NCI-H226 (cell line): ENCODE measurements around the gene PDHA2.
"Not testable (repeated sequence)": the region's sequence is repeated elsewhere in the genome, so short reads cannot be mapped to it uniquely, and the experiment has no call there.

Experiments
- DNase-seq: peaks from one replicate; pipeline ENCODE4 v3.0.0-alpha.2; 2015

PDHA2 gene

DNA sequence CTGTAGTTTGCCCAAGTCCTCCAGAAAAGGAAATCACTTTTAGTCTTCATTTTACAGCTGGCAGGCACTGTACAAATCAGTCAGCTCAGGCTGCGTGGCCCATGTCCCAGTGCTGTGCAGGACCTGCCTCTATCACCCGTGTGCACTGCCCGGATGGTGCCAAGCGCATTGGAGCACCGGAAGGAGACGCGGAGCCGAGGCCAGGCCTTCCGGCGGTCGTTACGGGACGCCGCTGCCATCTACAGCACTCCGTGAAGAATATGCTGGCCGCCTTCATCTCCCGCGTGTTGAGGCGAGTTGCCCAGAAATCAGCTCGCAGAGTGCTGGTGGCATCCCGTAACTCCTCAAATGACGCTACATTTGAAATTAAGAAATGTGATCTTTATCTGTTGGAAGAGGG lies at the start of gene PDHA2:
Gene PDHA2, plus strand, starts transcription at position 203 of the 400 bp plus-strand sequence. Its CDS starts 58 bp downstream, at position 261.
- no peak for DNase-seq

DNA sequence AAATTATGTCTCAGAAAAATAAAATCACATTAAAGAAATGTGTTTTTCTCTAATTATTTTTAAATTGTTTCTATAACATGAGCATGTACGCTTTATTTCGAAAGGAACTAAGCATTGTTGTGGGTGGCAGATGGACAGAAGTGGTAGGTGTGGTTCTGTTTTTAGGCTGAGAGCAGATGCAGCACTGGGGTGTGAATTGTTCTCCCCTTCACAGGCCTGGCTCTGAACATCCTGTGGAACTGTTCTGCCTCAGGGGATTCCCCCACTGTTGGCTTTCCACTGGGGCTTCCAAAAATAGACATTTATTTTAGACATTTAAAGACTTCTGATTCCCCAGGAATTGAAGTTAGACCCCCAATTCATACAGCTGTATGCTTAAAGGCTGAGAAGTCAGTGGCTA lies 41.9 kb upstream of the PDHA2 start:
- no peak for DNase-seq

DNA sequence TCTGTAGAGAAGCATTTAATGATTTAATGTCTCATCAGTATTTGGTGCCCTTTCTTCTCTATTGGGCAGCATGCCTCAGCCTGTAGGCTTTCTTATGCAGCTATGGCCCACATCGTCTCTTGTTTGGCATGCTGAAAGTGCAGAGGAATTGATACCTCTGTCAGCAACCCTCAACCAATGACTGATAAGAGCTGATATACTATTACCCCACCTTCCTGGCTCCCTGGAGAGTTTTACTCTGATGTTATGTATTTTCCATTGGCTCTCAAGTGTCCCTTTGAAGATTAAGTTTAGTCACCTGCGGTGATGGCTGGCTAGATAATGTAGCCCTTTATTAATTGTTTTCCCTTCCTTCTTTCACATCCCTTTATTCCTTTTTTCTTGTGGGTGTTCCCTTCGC lies 41.2 kb upstream of the PDHA2 start:
- DNase-seq: no peak

DNA sequence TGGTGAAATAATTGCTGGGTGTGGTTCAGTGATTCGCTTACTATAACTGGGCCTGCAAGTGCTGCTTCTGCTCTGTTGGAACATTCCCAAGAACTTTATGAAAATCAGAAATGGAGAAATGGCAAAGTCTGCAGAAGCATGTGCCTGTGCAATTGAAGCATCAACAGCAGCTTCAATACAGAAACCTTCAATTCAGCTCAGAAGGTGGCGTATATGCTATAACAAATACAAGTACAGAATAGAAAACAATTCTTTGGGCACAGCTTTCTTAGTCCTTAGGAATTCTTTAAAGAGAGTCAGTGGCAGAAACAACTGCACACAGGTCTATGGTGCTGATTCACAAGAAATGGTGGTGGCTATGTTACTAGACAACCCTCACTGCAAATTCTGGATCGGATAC lies 18.0 kb upstream of the PDHA2 start:
- DNase-seq: no peak

DNA sequence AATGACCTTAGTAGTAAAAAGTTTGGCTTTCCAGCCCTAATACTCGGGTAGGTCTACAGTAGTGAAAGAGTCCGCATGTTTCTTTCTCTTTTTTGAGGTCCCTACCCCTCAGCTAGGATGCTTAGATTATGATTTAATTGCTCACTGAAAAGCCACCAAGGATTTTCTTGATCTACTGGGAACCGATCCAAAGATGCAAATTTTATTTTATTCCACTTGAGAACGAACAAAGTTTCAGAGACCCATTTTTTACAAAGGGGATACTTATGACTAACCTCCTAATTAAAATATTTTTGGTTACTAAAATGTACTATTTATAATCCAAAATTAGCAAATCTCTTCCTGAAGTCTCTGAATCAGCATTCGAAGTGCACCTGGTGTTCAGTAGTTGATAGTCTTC lies 14.3 kb upstream of the PDHA2 start:
- DNase-seq: no peak

DNA sequence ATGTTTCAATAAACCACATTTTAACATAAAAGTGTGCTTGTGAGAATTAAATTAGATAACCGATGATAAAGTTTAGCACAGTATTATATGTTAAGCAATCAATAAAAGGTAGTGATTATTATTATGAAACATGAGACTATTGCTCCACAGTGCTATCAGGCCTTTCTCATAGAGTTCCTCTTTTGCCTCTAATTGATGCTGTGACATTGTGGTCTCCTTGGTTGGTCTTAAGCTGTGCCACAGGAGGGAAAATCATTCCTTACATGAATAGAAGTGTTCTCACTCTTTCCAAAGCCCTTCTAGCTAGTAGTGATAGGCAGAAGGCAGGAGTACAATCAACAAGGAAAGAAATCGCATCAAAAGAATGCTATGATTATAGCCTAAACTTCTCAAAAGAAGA lies 9.2 kb upstream of the PDHA2 start:
- no peak for DNase-seq

DNA sequence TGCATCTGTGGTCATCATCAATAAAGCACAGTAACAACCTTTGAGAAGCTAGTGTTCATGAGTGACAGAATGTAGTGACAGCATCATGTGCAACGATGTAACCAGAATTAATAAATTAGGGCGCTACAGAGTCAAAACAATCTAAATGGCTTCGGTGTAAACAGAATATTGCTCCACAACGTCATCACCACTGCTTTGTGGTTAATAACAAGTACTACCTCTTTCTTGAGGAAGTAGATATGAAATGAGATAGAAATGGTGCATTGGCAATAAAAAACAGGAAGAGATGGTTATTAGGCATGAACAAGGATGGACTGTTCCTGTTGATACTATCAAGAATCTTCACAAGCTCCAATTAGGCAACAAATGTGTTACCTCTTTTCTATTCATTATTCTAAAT lies 8.7 kb upstream of the PDHA2 start:
- no peak for DNase-seq

DNA sequence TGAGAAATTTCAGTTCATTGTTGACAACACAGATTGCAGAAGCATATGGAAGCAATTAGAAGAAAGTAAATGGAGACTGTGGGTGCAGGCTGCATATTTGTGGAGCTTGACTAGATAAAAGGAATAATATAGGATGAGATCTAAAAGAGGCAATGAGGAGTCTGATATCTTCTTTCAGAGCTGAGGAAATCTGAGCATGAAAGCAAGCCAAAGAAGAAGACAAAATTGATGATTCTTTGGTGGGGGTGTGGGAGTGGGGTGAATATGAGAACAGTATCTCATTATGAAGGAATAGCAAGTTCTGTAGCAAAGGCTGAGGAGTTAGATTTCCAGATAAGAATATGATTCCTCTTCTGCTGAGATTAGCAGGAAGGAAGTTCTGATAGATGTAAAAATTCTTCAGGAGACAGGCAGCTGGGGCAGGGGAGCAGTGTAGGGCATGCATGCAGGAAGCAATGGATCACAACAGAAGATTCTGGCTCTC lies 6.1 kb upstream of the PDHA2 start:
- DNase-seq: no peak

DNA sequence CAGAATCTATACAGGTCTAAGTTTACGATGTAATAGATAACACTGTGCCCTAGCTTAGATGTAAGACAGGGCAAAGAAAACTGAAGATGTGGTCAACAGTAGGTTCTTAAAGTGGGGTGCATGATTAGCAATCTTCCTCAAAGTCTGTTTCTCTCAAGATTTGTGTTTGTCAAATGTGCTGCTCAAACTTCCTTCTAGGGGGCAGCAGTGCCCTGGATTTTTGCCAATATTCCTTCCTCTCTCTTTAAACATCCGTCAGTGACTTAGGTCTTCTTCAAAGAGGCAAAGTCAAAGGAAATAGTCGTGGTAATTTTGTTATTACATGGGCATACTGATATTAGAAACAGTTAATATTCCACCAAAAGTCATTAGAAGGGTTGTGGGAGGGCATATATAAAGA lies 4.2 kb upstream of the PDHA2 start:
- no peak for DNase-seq

DNA sequence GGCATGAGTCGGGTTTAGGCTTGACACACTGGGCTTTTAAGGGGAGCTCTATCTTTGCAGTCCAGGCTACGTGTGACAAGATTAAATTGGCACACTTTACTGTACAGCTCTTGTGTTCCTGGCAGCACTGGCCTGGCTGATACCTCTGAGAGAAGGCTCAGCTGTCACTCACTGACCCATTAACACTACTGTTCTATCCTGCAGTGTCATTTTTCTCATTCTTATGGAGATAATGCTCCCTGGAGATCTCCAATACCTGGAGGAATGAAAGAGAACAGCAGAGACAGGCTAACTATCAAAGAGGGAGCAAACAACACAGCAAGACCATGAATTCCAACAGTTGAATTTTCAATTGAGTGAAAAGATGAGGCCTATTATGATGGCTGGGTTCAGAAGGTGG lies 1.7 kb upstream of the PDHA2 start:
- DNase-seq: no peak

DNA sequence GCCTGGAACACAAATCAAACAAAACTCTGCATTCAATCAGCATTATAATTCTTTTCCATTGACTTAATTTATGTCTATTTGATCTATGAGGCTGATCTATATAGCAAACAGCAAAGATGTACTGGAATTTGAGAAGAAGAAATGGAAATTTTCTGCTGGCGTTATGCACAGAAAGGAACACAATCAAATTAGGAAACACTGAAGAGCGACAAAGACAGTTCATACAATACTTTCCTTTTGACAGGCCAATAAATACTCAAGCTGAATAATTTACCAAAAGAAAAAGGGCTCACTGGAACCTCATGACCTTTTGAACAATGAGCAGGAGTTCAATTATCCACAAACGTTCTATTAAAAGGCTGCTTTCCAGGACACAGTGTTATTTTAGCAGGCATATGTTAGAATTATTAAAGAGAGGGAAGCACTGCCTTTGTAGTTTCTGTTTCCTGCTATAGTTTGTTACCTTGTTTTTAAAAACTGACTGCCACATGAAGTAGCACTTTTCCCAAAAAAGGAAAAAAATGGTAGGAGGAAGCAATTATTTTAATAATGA lies 8.1 kb downstream of the PDHA2 start:
- DNase-seq: no peak

DNA sequence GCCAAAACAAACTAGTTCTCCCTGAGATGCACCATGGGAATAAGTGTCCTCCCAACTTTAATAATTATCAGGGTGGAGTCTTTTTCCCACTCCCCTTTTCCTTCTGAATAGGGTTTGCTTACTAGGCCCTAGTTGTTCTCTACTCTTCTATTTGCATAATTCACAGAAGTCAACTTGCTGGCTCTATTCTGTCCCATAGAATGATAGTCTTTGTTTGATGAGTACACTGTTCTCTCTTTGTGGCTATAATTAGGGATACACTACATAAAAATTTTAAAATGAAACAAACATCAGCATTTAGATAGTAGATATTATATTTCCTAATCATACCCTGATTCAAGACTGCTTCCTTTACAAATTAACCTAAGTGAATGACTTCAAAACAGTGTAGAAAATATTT lies 10.3 kb downstream of the PDHA2 start:
- no peak for DNase-seq

DNA sequence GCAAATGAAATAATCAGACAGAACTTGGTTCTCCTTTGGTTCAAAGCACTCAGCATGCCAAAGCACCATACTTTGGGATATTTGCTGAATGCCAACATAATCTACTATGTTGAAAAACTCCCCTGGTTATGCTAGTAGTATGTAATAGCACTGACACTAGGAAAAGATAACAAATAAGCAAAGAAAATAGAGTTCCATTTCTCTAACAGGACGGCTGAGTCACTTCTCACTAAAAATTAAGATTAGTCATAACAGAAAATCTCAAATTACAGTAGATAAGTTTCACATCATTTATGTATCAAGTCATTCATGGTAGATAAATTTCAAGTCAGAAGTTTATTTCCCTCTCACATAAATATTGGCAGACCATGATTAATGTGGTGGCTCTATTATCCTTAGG lies 17.9 kb downstream of the PDHA2 start:
- peak; percentile 74 for DNase-seq

DNA sequence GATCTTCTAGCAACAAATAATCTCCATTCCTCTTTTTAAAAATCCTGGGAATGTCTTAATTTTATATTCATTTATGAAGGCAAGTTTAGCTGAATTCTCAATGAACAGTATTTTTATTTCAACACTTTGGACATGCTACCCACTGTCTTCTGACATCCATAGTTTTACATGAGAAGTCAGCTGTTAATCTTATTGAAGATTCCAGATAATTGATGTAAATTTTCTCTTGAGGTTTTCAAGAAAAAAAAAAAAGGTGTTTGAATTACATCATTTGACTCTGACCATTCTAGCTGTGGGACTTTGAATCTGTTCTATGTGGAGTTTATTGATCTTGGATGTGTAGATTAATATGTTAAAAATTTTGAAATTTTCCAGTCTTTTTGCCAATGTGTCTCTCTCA lies 28.0 kb downstream of the PDHA2 start:
- DNase-seq: peak; percentile 11

DNA sequence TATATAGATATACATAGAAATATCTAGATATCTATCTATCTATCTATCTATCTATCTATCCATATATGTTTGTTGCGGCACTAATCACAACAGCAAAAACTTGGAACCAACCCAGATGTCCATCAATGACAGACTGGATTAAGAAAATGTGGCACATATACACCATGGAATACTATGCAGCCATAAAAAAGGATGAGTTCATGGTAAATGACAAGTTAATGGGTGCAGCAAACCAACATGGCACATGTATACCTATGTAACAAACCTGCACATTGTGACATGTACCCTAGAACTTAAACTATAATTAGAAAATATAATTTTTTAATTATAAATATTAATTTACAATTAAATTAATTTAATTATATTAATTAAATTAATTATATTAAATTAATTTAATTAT lies 29.5 kb downstream of the PDHA2 start:
- not testable (repeated sequence) for DNase-seq

DNA sequence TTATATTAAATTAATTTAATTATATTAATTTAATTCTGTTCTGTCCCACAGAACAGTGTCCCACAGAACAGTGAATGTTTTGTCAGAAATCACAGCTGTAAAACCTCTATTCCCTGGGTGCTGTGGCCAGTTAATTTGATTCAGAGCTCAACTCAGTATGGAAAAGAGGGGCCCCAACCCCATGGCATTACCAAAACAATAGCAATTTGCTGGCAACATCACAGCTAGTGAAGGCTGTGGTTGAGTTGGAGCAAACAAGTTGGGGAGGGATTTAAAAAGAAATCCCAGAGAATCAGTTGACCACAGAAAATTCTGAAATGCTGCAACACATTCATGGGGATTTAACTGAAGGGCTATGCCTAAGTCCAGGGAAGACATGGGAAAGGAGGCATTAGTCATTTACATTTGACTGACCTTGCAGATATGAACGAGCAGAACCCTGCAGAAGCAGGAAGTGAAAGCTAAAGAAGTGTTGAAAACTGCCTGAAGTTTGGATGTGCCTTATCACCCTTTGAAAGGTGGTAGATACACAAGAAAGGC lies 30.1 kb downstream of the PDHA2 start:
- DNase-seq: peak; percentile 90

DNA sequence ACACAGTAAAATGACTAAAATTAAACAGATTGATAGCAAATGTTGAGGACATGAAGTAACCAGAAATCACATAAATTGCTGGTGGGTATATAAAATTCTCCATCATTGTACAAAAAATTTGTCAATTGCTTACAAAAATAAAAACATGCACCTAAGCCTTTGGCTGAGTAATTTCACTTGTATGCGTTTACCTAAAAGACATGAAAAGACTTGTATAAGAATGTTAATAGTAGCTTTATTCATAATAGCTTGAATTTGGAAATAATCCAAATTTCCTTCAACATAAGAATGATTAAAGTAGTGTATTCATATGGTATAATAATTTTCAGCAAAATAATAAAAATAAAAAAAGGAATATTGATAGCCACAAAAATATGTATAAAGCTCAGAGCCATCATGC lies 37.7 kb downstream of the PDHA2 start:
- no peak for DNase-seq

DNA sequence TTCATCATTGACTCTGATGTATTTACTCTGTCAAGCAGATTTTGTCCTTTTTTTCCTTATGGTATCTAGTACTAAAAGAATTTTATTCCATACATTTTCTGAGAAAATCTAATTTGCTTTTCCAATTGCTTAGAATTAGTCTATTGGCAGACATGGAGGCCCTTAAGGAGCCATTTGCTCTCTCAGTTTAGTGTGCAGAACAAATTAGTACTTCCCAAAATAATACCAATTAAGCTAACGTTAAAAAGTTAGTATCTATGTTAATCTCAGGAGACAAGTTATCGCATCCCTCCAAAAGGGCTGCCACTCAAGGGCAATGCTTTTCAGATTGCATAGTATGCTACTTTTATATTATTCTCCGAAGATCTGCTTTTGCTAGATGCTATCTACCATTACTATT lies 47.7 kb downstream of the PDHA2 start:
- DNase-seq: no peak

DNA sequence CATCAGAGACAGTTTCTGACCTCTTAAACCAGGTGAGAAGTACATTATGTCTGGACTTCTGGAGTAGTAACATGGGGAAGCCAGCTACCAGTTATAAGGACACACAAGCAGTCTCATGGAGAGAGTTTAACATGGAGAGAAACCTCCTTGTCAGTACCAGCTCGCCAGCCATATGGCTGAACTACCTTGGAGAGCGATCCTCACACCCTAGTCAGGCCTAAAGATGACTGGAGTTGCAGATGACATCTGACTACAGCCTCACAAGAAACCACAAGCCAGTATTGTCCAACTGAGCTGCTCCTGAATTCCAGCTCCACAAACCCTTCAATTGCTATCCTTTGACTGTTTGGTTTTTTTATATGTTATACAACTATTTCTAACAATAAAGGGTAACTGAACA lies 49.8 kb downstream of the PDHA2 start:
- no peak for DNase-seq
